Measurements from ENCODE around the gene SWT1. TPM values are rescaled to one million over a fixed set of nuclear protein-coding genes. Genes with fewer than 3 reads are reported as not detected.

The SWT1 gene
- 1.2 TPM for polyA plus RNA-seq (2012; ENCODE audit: low read depth, missing spikeins)

DNA sequence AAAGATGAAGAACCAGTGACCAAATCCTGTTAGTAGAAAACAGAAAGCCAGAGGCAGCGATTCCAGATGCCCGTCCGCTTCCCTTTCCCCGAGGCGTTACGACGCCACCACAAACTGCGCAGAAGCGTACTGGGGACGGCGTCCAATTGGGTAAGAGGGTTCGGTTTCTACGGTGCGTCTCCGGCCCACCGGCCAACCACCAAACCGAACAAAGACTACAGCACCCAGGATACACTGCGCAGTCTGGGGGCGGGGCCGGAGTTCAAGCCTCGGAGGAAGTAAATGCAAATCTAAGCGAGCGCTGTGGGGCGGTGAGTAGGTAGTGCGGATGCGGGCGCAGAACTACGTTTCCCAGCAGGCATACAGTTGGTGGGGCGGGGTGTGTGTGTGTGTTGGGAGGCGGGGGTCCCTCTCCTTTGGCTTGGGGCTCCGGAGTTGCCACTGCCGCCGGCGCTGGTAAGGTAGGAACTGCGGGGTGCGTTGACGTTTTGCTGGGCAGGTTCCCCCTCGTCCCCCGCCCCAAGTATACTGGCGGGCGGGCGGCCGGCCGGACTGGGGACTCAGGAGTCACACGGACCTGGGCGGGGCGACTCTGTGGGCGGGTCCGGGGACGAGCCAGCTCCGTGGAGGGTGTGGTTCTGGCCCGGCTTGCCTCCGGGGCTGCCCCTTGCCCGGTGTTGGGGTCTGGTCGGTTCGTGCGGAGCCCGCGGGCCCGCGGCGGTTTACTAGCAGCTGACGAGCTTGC, at the start of gene SWT1, which contains the start of gene TRMT1L:
Gene SWT1 (plus strand): TSS at position 314 of the 745 bp plus-strand sequence. CDS start 3,675 bp downstream, outside the sequence.
Gene TRMT1L (minus strand): TSS at position 100 of the 745 bp plus-strand sequence. CDS start 241 bp downstream, outside the sequence.
- TF ChIP-seq POLR2AphosphoS5 (IDR thresholded peaks at IDR 0.05; ENCODE audit: low read depth, low read length): peak; percentile 91
- peak; percentile 32; the same call in 1 of the 2 replicates for TF ChIP-seq SPI1 (IDR thresholded peaks at IDR 0.05; ENCODE audit: low read depth, low read length)
- peak; percentile 89 for TF ChIP-seq POLR2A (IDR thresholded peaks at IDR 0.05; ENCODE audit: low read depth, low read length)
- TF ChIP-seq POU2F2 (IDR thresholded peaks at IDR 0.05; ENCODE audit: low read depth, low read length): peak; percentile 97
- no peak for TF ChIP-seq PAX5 (IDR thresholded peaks at IDR 0.05; ENCODE audit: insufficient read depth, low read length, severe bottlenecking)
- peak; percentile 53 for TF ChIP-seq TAF1 (IDR thresholded peaks at IDR 0.05; ENCODE audit: low read depth, low read length)
- peak; percentile 99 for FAIRE-seq
- peak; percentile 69 for DNase-seq (ENCODE audit: insufficient read length, low spot score)

GRCh38 chr1:185108321-185108720, 48.6 kb upstream of the SWT1 start:
- no peak for TF ChIP-seq POU2F2 (IDR thresholded peaks at IDR 0.05; ENCODE audit: low read depth, low read length)
- no peak for TF ChIP-seq POLR2A (IDR thresholded peaks at IDR 0.05; ENCODE audit: low read depth, low read length)
- no peak for TF ChIP-seq SPI1 (IDR thresholded peaks at IDR 0.05; ENCODE audit: low read depth, low read length)
- TF ChIP-seq PAX5 (IDR thresholded peaks at IDR 0.05; ENCODE audit: insufficient read depth, low read length, severe bottlenecking): no peak
- no peak for TF ChIP-seq TAF1 (IDR thresholded peaks at IDR 0.05; ENCODE audit: low read depth, low read length)
- no peak for TF ChIP-seq POLR2AphosphoS5 (IDR thresholded peaks at IDR 0.05; ENCODE audit: low read depth, low read length)
- FAIRE-seq: no peak
- DNase-seq (ENCODE audit: insufficient read length, low spot score): no peak

- DNase-seq (ENCODE audit: insufficient read length, low spot score) (no peak), FAIRE-seq (no peak)
- no peak for TF ChIP-seq POU2F2 (IDR thresholded peaks at IDR 0.05; ENCODE audit: low read depth, low read length)
- no peak for TF ChIP-seq PAX5 (IDR thresholded peaks at IDR 0.05; ENCODE audit: insufficient read depth, low read length, severe bottlenecking)
- TF ChIP-seq TAF1 (IDR thresholded peaks at IDR 0.05; ENCODE audit: low read depth, low read length): no peak
- no peak for TF ChIP-seq POLR2AphosphoS5 (IDR thresholded peaks at IDR 0.05; ENCODE audit: low read depth, low read length)
- TF ChIP-seq SPI1 (IDR thresholded peaks at IDR 0.05; ENCODE audit: low read depth, low read length): no peak
- TF ChIP-seq POLR2A (IDR thresholded peaks at IDR 0.05; ENCODE audit: low read depth, low read length): no peak
Observed at GRCh38 chr1:185110145-185110544, 46.8 kb upstream of the SWT1 start.

DNA sequence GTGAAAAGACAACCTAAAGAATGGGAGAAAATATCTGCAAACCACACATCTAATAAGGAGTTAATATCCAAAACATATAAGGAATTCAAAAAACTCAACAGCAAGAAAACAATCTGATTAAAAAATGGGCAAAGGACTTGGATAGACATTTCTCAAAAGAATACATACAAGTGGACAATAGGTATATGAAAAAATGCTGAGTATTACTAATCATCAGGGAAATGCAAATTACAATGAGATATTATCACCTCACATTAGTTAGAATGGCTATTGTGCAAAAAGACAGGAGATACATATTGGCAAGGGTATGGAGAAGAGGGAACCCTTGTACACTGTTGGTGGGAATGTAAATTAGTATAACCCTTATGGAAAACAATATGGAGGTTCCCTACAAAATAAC, 45.1 kb upstream of the SWT1 start:
- no peak for TF ChIP-seq POLR2AphosphoS5 (IDR thresholded peaks at IDR 0.05; ENCODE audit: low read depth, low read length)
- no peak for TF ChIP-seq PAX5 (IDR thresholded peaks at IDR 0.05; ENCODE audit: insufficient read depth, low read length, severe bottlenecking)
- no peak for TF ChIP-seq SPI1 (IDR thresholded peaks at IDR 0.05; ENCODE audit: low read depth, low read length)
- no peak for TF ChIP-seq POLR2A (IDR thresholded peaks at IDR 0.05; ENCODE audit: low read depth, low read length)
- no peak for TF ChIP-seq TAF1 (IDR thresholded peaks at IDR 0.05; ENCODE audit: low read depth, low read length)
- TF ChIP-seq POU2F2 (IDR thresholded peaks at IDR 0.05; ENCODE audit: low read depth, low read length): no peak
- peak; percentile 41 for FAIRE-seq
- DNase-seq (ENCODE audit: insufficient read length, low spot score): no peak

DNA sequence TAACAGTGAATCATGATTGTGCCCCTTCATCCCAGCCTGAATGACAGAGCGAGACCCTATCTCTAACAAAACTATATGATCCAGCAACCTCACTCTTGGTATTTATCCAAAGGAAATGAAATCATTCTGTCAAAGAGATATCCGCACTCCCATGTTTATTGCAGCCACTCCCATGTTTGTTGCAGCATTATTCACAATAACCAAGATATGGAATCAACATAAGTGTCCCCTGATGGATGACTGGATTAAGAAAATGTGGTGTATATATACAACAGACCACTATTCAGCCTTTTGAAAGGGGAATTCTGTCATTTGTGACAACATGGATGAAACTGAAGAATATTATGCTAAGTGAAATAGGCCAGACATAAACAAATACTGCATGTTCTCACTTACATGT, 44.6 kb upstream of the SWT1 start:
- FAIRE-seq (peak; percentile 48), DNase-seq (ENCODE audit: insufficient read length, low spot score) (no peak)
- TF ChIP-seq PAX5 (IDR thresholded peaks at IDR 0.05; ENCODE audit: insufficient read depth, low read length, severe bottlenecking): no peak
- TF ChIP-seq SPI1 (IDR thresholded peaks at IDR 0.05; ENCODE audit: low read depth, low read length): no peak
- no peak for TF ChIP-seq POU2F2 (IDR thresholded peaks at IDR 0.05; ENCODE audit: low read depth, low read length)

DNA sequence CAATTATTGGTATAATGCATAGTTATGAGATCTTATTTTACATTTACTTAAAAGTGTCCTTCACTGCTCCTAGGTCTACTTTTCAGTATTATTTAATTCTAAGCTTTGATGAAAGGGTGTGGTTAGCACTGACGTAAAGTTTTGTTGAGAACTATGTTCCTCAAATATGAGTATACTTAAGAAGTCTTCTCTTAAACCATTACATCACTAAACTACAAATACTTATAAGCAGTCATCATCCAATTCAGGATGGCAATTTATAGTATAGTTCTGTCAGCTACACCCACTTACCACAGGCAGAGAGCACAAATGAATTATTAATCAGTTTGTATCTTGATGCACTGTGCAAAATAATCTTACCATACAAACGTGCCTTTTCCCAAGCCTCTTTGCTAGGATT, 27.3 kb upstream of the SWT1 start:
- DNase-seq (ENCODE audit: insufficient read length, low spot score): no peak
- no peak for FAIRE-seq
- TF ChIP-seq PAX5 (IDR thresholded peaks at IDR 0.05; ENCODE audit: insufficient read depth, low read length, severe bottlenecking): no peak

GRCh38 chr1:185132534-185132933, 24.4 kb upstream of the SWT1 start:
- DNase-seq (ENCODE audit: insufficient read length, low spot score): no peak

DNA sequence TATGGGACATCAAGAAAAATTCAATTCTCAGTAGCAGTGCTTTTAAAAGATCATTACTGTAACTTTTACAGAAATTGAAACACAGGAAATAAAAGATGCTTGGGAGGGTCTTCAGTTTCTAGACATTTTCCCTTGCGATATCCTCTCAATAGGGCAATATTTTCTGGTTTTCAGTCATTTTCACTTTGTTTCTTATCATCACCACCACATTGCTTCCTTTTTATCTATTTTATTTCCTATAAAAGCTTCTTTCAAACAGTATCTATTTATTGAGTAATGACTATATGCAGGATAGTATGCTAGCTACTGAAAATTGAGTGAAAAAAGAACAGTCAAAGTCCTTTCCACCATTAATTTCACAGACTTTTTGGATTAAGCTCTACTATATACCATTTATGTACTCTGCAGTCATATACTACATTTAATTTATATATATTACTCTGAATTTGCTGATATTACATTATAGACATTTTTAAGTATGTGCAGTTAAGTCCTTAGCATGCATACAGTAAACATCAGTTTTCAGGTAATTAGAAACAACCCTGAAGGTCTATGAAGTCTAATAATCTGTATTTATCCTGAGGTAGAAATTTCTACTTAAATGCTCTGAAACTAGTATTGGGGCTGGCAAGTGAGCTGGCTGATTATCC, 18.9 kb upstream of the SWT1 start:
- FAIRE-seq (no peak), DNase-seq (ENCODE audit: insufficient read length, low spot score) (no peak)
- TF ChIP-seq POU2F2 (IDR thresholded peaks at IDR 0.05; ENCODE audit: low read depth, low read length): no peak
- no peak for TF ChIP-seq PAX5 (IDR thresholded peaks at IDR 0.05; ENCODE audit: insufficient read depth, low read length, severe bottlenecking)
- no peak for TF ChIP-seq POLR2A (IDR thresholded peaks at IDR 0.05; ENCODE audit: low read depth, low read length)
- TF ChIP-seq TAF1 (IDR thresholded peaks at IDR 0.05; ENCODE audit: low read depth, low read length): no peak
- no peak for TF ChIP-seq SPI1 (IDR thresholded peaks at IDR 0.05; ENCODE audit: low read depth, low read length)
- no peak for TF ChIP-seq POLR2AphosphoS5 (IDR thresholded peaks at IDR 0.05; ENCODE audit: low read depth, low read length)

More at GRCh38 chr1:185132534-185132933, 24.4 kb upstream of the SWT1 start:
- no peak for FAIRE-seq
- TF ChIP-seq PAX5 (IDR thresholded peaks at IDR 0.05; ENCODE audit: insufficient read depth, low read length, severe bottlenecking) (no peak), POU2F2 (IDR thresholded peaks at IDR 0.05; ENCODE audit: low read depth, low read length) (no peak), TAF1 (IDR thresholded peaks at IDR 0.05; ENCODE audit: low read depth, low read length) (no peak), POLR2AphosphoS5 (IDR thresholded peaks at IDR 0.05; ENCODE audit: low read depth, low read length) (no peak), SPI1 (IDR thresholded peaks at IDR 0.05; ENCODE audit: low read depth, low read length) (no peak), POLR2A (IDR thresholded peaks at IDR 0.05; ENCODE audit: low read depth, low read length) (no peak)

- FAIRE-seq: no peak
- TF ChIP-seq PAX5 (IDR thresholded peaks at IDR 0.05; ENCODE audit: insufficient read depth, low read length, severe bottlenecking): no peak
- no peak for TF ChIP-seq SPI1 (IDR thresholded peaks at IDR 0.05; ENCODE audit: low read depth, low read length)
- TF ChIP-seq TAF1 (IDR thresholded peaks at IDR 0.05; ENCODE audit: low read depth, low read length): no peak
- TF ChIP-seq POLR2A (IDR thresholded peaks at IDR 0.05; ENCODE audit: low read depth, low read length): no peak
- no peak for TF ChIP-seq POU2F2 (IDR thresholded peaks at IDR 0.05; ENCODE audit: low read depth, low read length)
- TF ChIP-seq POLR2AphosphoS5 (IDR thresholded peaks at IDR 0.05; ENCODE audit: low read depth, low read length): no peak
- DNase-seq (ENCODE audit: insufficient read length, low spot score): no peak
Observed at GRCh38 chr1:185139246-185139645, 17.7 kb upstream of the SWT1 start.

All from GM12891 (cell line).